CD4-positive, alpha-beta T cell treated with Interleukin-21 for 1 hour (primary cell): ENCODE results near the gene LSMEM2.
"Not testable (repeated sequence)": the region's sequence is repeated elsewhere in the genome, so short reads cannot be mapped to it uniquely, and the experiment has no call there.

Experiments
- DNase-seq: peaks from one replicate; pipeline ENCODE4 v3.0.0-alpha.2; 2020

The LSMEM2 gene

GRCh38 chr3:50246517-50246954, 32.4 kb upstream of the LSMEM2 start:
- DNase-seq = peak; percentile 87

GRCh38 chr3:50248387-50248786, 30.5 kb upstream of the LSMEM2 start:
- DNase-seq = no peak

GRCh38 chr3:50249457-50249856, 29.4 kb upstream of the LSMEM2 start:
- no peak for DNase-seq

GRCh38 chr3:50250514-50250913, 28.4 kb upstream of the LSMEM2 start:
- DNase-seq = no peak

GRCh38 chr3:50251220-50251619, 27.7 kb upstream of the LSMEM2 start:
- no peak for DNase-seq

GRCh38 chr3:50254577-50255250, 24.2 kb upstream of the LSMEM2 start:
- no peak for DNase-seq

- DNase-seq = no peak
Measured at GRCh38 chr3:50255251-50255615, 23.7 kb upstream of the LSMEM2 start.

GRCh38 chr3:50256978-50257890, 21.7 kb upstream of the LSMEM2 start:
- peak; percentile 40 for DNase-seq

- DNase-seq = no peak
Measured at GRCh38 chr3:50258029-50258680, 20.7 kb upstream of the LSMEM2 start.

GRCh38 chr3:50258979-50259378, 19.9 kb upstream of the LSMEM2 start:
- no peak for DNase-seq

- DNase-seq = no peak
Measured at GRCh38 chr3:50259432-50260026, 19.4 kb upstream of the LSMEM2 start.

- DNase-seq = peak; percentile 86
Measured at GRCh38 chr3:50260027-50260941, 18.6 kb upstream of the LSMEM2 start.

- no peak for DNase-seq
Measured at GRCh38 chr3:50260942-50261441, 17.9 kb upstream of the LSMEM2 start.

GRCh38 chr3:50261505-50261904, 17.4 kb upstream of the LSMEM2 start:
- DNase-seq = no peak

GRCh38 chr3:50262200-50262599, 16.7 kb upstream of the LSMEM2 start:
- DNase-seq = not testable (repeated sequence)

- no peak for DNase-seq
Measured at GRCh38 chr3:50262778-50263177, 16.1 kb upstream of the LSMEM2 start.

GRCh38 chr3:50263478-50264382, 15.2 kb upstream of the LSMEM2 start:
- DNase-seq = no peak

- no peak for DNase-seq
Measured at GRCh38 chr3:50264383-50264963, 14.4 kb upstream of the LSMEM2 start.

- no peak for DNase-seq
Measured at GRCh38 chr3:50264964-50265485, 13.9 kb upstream of the LSMEM2 start.

- DNase-seq = no peak
Measured at GRCh38 chr3:50265571-50265970, 13.3 kb upstream of the LSMEM2 start.
